Activated naive CD8-positive, alpha-beta T cell treated with anti-CD3 and anti-CD28 coated beads for 36 hours (primary cell): ENCODE measurements around the gene KLK7. TPM values are rescaled to one million over a fixed set of nuclear protein-coding genes. Genes with fewer than 3 reads are reported as not detected.

Experiments
- DNase-seq: peaks from one replicate; pipeline ENCODE4 v3.0.0; 2021
- H3K27ac Mint-ChIP-seq: one replicate; pipeline ENCODE4 v1.8.0; 2022; ENCODE audit warnings: mild to moderate bottlenecking, moderate library complexity, mixed read lengths
- H3K27me3 Mint-ChIP-seq: one replicate; pipeline ENCODE4 v1.8.0; 2022; ENCODE audit warnings: mild to moderate bottlenecking, mixed read lengths
- H3K36me3 Mint-ChIP-seq: one replicate; pipeline ENCODE4 v1.8.0; 2021; ENCODE audit warnings: mild to moderate bottlenecking, mixed read lengths
- H3K4me1 Mint-ChIP-seq: one replicate; pipeline ENCODE4 v1.8.0; 2021; ENCODE audit warnings: mixed read lengths
- H3K4me3 Mint-ChIP-seq: one replicate; pipeline ENCODE4 v1.8.0; 2022; ENCODE audit warnings: mild to moderate bottlenecking, moderate library complexity, mixed read lengths
- H3K9me3 Mint-ChIP-seq: one replicate; pipeline ENCODE4 v1.8.0; 2022; ENCODE audit warnings: mixed read lengths
- total RNA-seq, 2 experiments: library from RNA; stranded (reverse); gene quantifications; one replicate each; pipeline ENCODE4 v1.2.3, GENCODE V29; 2021

Gene KLK7
- total RNA-seq, 2 experiments from 2014 or later: not detected

DNA sequence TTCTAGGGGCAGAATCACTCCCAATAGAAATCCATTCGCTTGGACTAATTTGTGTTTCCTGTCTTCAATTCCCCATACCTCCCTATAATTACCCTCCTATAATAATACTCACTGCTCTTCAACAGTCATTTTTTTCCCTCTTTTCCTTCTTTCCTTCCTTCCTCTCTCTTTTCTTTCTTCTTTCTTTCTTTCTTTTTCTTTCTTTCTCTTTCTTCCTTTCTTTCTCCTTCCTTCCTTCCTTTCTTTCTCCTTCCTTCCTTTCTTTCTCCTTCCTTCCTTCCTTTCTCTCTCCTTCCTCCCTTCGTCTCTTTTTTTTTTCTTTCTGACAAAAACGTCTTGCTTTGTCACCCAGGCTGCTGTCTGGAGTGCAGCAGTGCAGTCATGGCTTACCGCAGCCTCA, 38.9 kb downstream of the KLK7 start:
- peaks cover 34% of the 10 kb centered on the region for H3K27me3 Mint-ChIP-seq
- peaks cover 2% of the 10 kb centered on the region for H3K9me3 Mint-ChIP-seq
- H3K36me3 Mint-ChIP-seq: no peaks in the 10 kb centered on the region
- H3K4me1 Mint-ChIP-seq: no peaks in the 10 kb centered on the region
- H3K4me3 Mint-ChIP-seq: no peak overlapping the region
- no peak for DNase-seq
- no peak overlapping the region for H3K27ac Mint-ChIP-seq

DNA sequence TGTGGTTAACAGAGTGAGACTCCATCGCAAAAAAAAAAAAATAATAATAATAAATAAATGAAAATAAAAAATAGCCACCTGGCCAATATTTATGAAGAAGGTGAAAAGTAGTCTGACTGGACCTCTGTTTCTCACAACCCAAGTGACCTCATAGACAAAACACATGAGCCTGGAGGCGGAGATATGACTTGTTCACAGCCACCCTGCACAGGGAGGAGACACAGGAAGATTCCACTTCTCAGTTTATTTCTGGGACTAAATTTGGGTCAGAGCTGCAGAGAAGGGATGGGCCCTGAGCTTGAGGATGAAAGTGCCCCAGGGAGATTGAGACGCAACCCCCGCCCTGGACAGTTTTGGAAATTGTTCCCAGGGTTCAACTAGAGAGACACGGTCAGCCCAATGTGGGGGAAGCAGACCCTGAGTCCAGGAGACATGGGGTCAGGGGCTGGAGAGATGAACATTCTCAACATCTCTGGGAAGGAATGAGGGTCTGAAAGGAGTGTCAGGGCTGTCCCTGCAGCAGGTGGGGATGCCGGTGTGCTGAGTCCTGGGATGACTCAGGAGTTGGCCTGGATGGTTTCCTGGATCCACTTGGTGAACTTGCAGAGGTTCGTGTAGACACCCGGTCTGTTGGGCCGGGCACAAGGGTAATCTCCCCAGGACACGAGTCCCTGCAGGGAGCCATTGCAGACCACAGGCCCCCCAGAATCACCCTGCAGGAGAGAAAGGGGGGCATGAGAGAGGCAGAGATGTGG, 40.5 kb downstream of the KLK7 start:
- DNase-seq: no peak

DNA sequence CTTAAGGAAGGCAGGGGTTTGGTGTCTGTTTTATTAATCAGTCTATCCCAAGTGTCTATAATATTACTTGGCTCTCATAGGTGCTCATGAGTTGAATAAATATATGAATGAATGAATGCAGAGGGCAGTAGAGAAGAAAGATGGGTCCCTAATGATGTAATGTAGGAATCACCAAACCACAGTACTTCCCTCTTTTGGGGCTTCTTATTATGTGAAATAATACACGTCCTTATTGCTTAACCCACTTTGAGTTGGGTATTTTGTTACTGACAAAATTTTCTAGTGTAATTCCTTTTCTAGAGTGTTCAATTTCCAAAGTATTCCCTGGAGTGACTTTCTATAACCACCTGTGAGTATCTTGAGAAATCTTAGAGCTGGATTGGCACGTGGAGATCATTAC, 44.1 kb downstream of the KLK7 start:
- no peak overlapping the region for H3K4me3 Mint-ChIP-seq
- DNase-seq: no peak
- H3K9me3 Mint-ChIP-seq: peaks cover 2% of the 10 kb centered on the region
- no peaks in the 10 kb centered on the region for H3K36me3 Mint-ChIP-seq
- peaks cover 32% of the 10 kb centered on the region for H3K27me3 Mint-ChIP-seq
- H3K27ac Mint-ChIP-seq: no peak overlapping the region
- no peaks in the 10 kb centered on the region for H3K4me1 Mint-ChIP-seq

More for the DNA sequence above, 40.5 kb downstream of the KLK7 start:
- Mint-ChIP-seq H3K27ac (no peak overlapping the region), H3K4me3 (no peak overlapping the region), H3K27me3 (peaks cover 37% of the 10 kb centered on the region), H3K9me3 (peaks cover 2% of the 10 kb centered on the region), H3K4me1 (no peaks in the 10 kb centered on the region), H3K36me3 (no peaks in the 10 kb centered on the region)

DNA sequence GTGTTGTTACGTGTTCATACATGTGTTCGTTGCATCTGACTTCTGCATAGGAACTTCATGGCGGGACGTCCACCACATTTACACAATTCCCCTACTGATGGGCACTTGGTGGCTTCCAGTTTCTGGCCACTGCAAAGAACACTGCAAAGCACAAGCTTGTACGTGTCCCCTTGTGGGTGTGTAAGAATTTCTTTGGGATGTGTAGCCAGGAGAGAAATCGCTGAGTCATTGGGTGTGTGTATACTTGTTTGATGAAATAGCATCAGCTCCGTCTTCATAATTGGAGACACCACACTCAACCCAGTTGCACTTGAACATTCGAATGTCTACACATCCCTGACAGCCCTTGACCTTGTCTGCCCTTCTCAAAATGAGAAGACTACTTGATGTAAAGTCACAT, 50.1 kb downstream of the KLK7 start:
- Mint-ChIP-seq H3K27me3 (peaks cover 48% of the 10 kb centered on the region), H3K36me3 (no peaks in the 10 kb centered on the region), H3K9me3 (no peaks in the 10 kb centered on the region), H3K27ac (no peak overlapping the region), H3K4me3 (no peak overlapping the region), H3K4me1 (peaks cover 4% of the 10 kb centered on the region)
- DNase-seq: no peak

DNA sequence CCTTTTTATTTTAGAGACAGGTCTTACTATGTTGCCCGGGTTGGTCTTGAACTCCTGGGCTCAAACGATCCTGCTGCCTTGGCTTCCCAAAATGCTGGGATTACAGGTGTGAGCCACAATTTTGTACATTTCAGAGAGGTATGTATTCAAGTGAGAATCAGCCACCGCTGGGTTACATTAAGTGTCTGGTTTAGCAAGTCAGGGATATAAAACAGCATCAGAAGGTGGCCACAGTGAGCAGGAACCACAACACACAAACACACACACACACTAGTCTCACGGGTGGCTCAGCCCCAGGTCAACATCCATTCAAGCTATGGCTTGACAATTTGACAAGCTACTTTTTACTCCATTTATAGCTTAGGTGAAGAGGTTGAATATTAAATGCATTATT, 51.0 kb downstream of the KLK7 start:
- DNase-seq: no peak
- Mint-ChIP-seq H3K27ac (no peak overlapping the region), H3K4me3 (no peak overlapping the region), H3K9me3 (no peaks in the 10 kb centered on the region), H3K36me3 (no peaks in the 10 kb centered on the region), H3K27me3 (peaks cover 51% of the 10 kb centered on the region), H3K4me1 (peaks cover 4% of the 10 kb centered on the region)

DNA sequence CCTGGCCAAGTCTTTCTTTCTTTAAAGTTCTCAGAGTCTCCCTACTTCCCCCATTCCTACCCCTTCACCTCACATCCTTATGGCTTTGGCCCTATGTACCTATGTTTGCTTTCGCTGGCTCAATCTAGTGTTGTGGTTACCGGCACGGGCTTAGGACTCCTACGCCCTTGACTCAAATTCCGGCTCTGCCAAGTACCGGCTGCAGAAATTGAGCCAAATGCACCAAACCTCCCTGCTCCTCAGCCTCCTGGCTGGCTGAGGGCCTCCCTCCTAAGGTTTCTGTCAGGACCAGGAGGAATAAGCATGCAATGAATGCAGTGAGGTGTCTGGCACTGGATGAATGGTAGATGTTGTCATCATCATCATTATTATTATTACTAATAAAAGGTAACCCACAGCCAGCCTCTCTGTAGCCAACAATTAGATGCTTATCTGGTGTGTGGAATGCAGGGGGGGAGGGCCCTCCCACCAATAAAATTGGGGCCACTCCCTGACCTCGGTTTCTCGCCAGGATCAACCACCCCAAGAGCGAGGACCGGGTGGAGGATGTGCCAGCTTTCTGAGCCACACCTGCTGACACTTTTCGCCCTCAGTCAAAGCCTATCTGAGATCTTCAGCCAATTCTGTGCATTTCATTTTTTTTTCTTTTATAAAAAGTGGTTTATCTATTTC, 51.6 kb downstream of the KLK7 start:
- Mint-ChIP-seq H3K27ac (no peak overlapping the region), H3K36me3 (no peaks in the 10 kb centered on the region), H3K4me1 (peaks cover 4% of the 10 kb centered on the region), H3K9me3 (no peaks in the 10 kb centered on the region), H3K4me3 (no peak overlapping the region), H3K27me3 (peaks cover 51% of the 10 kb centered on the region)
- DNase-seq: no peak

DNA sequence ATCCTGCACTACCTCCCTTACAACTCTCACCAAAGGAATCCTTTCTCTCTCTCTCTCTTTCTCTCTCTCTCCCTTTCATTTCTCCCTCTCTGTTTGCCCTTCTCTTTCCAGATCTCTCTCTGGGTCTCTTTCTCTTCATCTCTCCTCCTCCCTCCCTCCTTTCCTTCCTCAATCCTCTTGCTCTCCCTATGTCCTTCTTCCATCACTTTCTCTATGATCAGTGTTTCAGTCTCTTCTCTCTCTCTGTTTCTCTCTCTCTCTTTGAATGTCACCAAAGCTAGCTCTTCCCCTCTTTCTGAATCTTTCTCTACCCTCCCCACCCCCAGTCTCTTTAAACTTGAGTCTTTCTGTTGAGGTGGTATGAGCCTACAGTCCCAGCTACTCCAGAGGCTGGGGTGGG, 52.7 kb downstream of the KLK7 start:
- Mint-ChIP-seq H3K27ac (no peak overlapping the region), H3K9me3 (no peaks in the 10 kb centered on the region), H3K4me1 (peaks cover 4% of the 10 kb centered on the region), H3K36me3 (no peaks in the 10 kb centered on the region), H3K27me3 (peaks cover 47% of the 10 kb centered on the region), H3K4me3 (no peak overlapping the region)
- DNase-seq: no peak

DNA sequence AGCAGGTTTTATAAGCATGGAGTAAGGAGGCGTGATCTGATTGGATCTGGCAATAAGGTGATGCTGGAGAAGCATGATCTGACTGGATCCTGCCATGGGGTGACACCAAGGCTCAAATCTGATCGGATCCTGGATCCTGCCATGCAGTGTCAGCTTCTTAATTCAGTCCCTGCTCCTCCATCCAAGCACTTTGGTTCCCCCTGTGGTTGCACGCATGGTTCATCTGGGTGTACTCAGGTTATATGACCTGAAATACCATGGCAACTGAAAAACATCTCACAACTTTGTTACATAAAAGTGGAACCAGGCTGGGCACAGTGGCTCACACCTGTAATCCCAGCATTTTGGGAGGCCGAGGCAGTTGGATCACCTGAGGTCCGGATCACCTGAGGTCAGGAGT, 54.9 kb downstream of the KLK7 start:
- Mint-ChIP-seq H3K4me3 (no peak overlapping the region), H3K9me3 (no peaks in the 10 kb centered on the region), H3K36me3 (no peaks in the 10 kb centered on the region), H3K27me3 (peaks cover 51% of the 10 kb centered on the region), H3K4me1 (peaks cover 4% of the 10 kb centered on the region), H3K27ac (no peak overlapping the region)
- DNase-seq: no peak

Other genes with a start within 250 kb of the KLK7 start
- gene GPR32, start 213.5 kb downstream of the KLK7 start, total RNA-seq: not detected
- gene ACP4, start 193.5 kb downstream of the KLK7 start, total RNA-seq: not detected
- 1 to 10 TPM in 1 of 2 experiments, under 1 TPM in 1; 0.60 to 1.1 TPM for gene KLK1, start 160.1 kb downstream of the KLK7 start, total RNA-seq
- gene KLK15, start 150.3 kb downstream of the KLK7 start, total RNA-seq: not detected
- gene KLK3, start 129.0 kb downstream of the KLK7 start, total RNA-seq: not detected
- under 1 TPM; 0.38 to 0.45 TPM for gene KLK2, start 110.5 kb downstream of the KLK7 start, total RNA-seq
- not detected for gene KLK4, start 72.5 kb downstream of the KLK7 start, total RNA-seq
- not detected for gene KLK5, start 30.9 kb downstream of the KLK7 start, total RNA-seq
- gene KLK6, start 14.3 kb downstream of the KLK7 start, total RNA-seq: not detected
- gene KLK8, start 17.7 kb upstream of the KLK7 start, total RNA-seq: not detected
- not detected for gene KLK10, start 35.8 kb upstream of the KLK7 start, total RNA-seq
- not detected for gene KLK11, start 42.7 kb upstream of the KLK7 start, total RNA-seq
- not detected for gene KLK12, start 51.1 kb upstream of the KLK7 start, total RNA-seq
- not detected for gene KLK13, start 81.2 kb upstream of the KLK7 start, total RNA-seq
- gene KLK14, start 99.0 kb upstream of the KLK7 start, total RNA-seq: under 1 TPM; 0.30 to 0.31 TPM
- gene CTU1, start 124.5 kb upstream of the KLK7 start, total RNA-seq: 10 to 100 TPM; 10.9 to 11.4 TPM
- 1 to 10 TPM; 1.3 to 1.6 TPM for gene SIGLEC9, start 141.0 kb upstream of the KLK7 start, total RNA-seq
- gene SIGLEC7, start 158.4 kb upstream of the KLK7 start, total RNA-seq: not detected
- gene CD33, start 241.2 kb upstream of the KLK7 start, total RNA-seq: under 1 TPM; 0.24 to 0.62 TPM